NOMO-1 treated with DMSO at 0.1 percent for 48 hours (cell line): ENCODE data around the gene ZNF526.

Experiments
- DNase-seq: peaks from one replicate; lab custom pipeline; 2025; ENCODE audit not compliant: unreplicated experiment; lab: John Stamatoyannopoulos, UW

ZNF526 gene

DNA sequence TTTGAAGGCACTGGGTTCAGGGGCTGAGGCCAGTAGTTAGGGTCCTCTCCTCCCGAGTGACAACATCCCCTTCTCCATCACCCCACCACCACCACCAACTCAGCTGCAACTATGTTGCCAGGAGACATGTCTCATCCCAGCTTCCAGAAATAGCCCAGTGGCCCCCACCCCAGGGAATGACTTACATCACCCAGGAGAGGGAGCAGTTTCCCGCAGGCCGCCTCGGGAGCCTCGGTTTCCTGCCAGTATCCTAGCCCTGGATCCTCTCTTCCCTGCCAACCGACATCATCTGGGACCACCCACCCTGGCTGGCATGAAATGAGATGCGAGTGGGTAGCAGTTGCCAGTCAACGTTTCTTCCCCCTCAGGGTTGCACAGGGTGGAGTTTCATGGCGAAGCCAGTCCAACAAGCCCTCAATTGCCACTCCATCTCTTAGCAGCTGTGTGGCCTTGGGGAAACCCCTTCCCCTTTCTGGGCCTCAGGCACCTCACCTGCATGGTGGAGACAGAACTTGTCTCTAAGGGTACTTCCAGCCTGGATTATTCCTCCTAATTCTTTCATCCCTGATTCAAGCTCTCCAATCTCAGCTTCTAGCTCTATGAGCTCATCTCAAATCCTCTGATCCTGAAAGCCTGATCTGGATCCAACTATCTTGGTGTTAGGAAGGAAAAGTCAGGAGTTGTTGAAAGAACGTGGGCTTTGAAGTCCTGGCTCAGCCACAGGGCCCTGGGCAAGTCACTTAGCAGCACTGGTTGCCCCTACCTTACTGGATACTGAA is 26.2 kb downstream of the ZNF526 start:
- DNase-seq: no peak

DNA sequence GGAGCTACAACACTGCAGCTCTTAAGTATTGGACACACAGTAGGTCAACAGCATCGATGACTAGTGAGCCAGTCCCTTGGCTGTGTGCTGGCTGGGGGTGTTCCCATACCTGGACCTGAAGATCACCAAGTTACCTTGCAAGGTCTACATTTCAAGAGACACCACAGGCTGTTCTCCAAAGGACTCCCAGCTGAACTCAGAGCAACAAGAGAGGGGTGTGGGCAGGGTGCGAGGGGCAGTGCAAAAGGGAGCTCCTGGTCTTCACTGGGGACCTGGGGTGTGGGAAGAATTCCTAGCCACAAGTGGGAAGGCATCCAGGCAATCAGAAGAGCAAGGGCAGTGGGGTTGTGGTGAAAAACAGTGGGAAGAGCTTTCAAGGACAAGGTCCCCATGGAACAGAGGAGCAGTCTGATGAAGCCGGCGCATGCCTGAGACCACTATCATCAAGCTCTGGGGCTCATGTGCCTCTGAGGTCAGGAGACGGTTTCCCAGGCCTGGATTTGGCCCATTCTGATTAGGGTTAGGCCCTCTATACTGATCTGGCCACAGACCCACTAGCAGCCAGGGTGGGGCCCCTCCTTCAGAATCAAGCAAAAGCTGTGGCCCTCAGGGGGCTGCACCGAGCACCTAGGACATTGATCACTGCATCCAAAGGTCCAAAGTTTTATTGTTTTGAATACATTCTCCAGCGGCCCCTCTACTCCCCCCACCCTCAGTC is 27.0 kb downstream of the ZNF526 start:
- no peak for DNase-seq

DNA sequence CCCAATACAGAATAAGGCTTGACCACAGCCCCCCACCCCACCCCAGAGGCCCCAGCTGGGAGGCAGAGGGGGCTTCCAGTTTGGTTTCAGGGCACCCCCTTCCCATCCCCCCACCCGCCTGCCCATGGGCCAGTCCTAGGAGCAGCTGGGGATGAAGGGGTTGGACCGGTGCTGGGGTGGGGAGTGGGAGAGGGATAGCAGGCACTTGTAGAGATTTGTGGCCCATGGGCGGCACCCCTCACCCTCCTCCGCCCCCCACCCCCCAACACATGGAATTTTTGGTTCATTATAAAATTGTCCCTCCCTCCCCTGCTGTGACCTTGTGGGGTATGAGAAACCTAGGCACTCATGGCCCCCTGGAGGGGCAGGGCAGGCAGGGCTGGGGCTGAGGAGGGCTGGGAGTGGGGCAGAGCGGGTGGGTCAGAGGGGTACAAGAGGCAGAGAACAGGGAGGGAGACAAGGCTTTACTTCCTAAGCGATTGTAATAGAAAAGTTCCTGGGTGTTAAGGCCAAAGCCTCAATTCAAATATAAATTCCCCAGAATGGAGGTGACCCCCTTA is 27.6 kb downstream of the ZNF526 start:
- DNase-seq: no peak

DNA sequence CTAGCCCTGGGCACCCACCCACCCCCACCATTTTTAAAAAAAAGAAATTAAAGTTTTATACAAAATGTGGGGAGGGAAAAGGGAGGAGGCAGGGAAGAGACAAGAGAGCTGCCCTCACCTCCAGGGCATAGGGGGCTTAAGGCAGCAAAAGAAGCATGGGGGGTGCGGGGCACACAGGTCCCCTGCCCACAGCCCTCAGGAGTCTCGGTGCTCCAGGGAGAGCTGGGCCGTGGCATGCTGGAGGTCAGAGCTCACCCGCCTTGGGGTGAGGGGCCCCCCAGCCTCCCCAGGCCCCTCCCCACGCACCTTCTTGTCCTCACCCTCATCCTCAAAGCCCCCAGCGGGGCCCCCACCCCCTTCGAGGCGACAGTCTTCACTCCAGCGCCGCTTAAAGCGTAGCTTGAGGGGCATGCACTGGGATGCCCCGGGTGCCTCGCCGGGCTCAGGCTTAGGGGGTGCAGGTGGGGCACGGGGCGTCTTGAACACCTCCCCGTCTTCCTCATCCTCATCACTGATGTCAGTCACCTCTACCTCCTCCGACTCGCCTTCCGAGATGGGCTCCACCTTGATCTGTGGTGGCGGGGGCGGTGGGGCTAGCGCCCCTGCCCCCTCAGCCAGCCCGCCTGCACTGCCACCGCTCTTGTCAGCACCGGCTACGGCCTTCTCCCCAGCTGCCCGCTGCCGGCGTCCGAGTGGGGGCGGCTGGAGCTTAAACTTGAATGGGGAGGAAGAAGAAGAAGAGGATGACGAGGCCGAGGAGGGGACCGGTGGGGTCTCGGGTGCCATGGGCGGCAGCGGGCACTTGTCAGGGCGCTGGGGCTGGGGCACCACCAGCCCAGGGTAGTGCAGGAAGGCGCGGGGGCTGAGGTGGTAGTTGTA is 28.4 kb downstream of the ZNF526 start:
- DNase-seq: no peak

DNA sequence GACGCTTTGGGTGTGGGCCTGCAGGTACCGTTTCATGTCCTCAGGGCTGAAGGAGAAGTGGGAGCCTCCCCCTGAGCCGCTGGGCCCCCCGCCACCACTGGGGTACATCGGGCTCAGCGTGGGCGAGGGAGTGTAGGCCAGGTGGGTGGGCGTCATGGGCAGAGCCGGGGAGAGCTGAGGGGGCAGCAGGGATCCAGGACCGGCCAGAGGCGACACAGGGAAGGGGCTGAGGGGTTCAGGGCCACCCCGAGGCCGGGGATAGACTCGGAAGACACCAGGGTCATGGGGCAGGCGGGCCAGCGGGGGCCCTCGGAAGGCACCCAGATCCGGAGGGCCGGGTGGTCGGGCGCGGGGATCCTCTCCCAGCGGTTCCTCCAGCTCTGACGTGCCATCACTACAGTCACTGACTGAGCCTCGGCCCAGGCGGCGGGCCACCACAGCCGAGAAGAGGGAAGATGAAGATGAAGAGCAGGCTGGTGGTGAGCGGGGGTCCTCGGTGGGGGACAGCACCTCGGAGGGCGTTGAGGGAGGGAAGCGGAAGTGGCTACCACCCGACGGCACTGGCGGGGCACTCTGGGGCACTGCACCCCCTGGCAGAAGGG is 29.1 kb downstream of the ZNF526 start:
- DNase-seq: no peak

DNA sequence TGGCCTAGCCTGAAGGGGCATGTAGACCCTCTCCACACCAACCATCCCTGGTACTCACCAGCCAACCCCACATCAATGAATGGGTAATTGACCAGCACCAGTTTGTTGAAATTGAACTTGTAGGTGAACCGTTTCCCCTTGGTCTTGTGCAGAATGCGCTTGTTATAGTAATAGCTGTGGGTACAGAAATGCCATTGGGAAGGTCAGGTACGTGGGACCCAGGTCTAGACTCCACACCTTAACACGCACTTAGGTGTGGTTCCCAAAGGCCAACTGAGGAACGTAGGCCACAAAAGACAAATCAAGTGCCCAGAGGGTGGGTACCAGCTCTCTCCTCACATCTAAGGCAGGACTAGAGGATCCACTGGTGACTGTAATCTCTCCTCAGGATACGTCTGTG is 29.7 kb downstream of the ZNF526 start:
- DNase-seq: no peak

DNA sequence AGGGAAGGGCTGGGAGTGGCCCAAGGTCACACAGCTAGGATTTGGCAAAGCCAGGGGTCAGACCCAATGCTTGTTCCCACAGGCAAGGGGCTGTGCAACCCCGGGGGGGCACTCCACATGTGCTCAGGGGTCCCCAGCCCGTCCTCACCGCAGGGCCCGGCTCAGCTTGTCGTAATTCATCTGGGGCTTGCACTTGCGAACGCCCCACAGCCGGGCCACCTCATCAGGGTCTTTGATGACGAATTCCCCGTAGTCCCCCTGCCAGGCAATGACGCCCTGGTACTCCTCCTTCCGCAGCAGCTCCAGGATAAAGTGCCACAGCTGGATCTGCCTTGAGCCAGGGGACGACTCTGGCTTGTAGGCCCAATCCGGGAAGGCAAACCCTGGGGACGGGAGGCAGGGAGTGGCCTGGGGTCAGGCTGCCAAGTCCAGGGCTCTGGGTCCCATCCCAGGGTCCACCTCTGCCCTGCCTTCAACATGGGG is 30.1 kb downstream of the ZNF526 start:
- DNase-seq: no peak

DNA sequence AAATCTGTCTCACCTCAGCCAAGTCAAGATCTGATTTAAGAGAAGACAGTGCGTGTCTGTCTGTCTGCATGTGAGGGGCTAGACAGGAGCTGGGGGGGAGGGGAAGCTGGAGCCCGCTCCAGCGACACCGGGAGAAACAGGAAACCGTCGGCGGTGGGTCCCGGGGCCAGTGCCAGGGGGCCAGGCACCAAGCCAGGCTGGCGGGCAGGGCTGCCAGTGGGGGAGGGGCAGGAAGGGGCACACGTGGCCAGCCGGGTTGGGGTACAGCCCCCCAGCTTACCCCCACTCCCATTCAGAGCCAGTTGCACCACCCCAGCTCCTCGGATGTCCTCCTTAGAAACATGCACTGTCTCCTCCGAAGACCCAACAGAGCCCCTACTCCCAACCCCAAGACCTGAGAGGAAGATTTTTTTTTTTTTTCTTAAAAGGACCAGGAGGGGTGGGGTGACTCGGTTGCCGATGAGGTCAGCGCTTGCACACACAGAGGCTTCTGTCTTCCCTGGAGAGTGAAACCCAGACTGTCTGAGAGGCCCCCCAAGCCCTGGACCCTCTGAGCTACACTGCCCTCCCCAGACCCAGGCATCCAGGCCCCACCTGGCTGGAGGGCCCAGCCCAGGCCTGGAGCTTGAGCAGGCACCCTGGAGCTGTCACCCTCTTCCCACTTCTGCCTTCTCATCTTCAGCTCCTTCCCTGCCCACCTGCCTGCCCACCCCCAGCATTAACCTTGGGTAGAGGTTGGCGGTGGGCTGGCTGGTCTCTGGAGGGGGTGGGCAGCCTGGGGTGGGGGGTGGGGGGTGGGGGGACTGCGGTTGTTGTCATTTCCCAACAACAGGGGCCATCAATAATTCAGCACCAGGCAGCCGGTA is 30.8 kb downstream of the ZNF526 start:
- no peak for DNase-seq

DNA sequence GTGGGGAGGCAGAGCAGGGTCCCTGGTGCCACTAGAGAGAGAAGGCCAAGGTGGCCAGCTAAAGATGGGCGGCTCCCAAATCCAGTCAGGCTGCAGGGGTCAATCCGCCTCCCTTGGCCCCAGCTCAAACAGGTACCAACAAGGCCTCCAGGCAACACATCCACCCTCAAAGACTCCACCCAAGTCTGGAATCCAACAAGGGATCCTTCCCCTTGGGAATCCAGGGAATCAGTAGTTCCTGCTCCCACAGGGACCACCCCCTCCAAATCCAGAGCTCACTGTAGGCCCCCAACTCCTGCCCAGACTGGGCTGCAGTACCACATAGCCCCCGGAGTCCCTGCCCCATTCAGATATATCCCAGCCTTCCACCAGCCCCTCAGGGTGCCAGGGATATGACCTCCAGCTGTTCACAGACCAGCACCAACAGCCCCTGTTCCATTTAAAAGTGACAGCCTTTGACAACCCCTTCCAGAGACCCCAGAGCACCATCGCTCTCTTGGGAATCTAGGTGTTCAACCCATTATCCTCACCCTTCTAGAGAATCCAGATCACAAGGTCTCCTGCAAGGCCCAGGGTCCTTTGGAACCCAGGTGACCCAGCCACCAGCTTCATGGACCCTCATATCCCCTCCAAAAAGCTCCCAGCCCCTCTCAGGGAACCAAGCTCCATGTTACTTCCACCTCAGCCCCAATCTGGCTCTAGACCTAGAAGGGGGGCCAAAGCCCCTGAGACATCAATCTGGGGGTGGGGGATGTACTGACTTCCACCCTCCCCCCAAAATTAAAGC is 31.7 kb downstream of the ZNF526 start:
- no peak for DNase-seq

DNA sequence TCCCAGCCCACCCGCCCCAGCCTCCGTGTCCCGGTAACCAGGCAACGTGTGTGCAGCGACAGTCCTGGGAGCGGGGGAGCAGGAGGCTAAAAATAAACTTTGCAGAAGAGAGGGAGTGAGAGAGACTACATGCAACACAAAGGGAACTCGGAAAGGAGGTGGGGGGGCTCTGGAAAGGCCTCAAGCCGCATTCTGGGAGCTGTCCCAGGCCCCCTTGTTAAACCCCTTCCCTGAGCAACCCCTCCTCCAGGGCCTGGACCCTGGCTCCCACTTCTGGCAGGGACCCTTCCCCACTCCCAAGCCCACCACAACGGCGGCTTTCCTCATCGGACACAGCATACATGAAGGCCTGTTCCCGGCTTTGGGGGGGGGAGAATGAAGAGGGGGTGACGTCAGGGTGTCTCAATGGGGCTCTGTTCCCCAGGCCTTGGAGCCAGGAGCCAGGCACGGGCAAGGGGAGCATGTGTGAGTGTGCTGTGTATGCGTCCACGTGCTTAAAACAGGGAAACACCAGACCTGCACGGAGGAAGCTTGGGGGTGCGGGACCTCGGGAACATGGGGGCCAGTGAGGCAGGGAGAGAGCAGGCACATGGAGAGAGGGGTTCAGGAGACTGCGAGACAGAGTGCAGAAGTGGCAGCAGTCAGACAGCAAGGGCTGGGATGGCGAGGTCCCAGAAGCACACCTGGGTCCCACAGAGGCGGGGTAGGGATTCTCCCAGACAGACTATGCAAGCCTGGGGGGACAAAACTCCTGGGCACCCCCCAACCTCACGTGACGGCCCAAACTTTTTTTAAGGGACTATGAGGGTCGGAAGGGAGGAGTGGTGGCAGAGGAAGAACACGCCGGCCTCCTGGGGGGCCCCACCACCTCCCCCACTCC is 32.5 kb downstream of the ZNF526 start:
- peak; percentile 14 for DNase-seq

DNA sequence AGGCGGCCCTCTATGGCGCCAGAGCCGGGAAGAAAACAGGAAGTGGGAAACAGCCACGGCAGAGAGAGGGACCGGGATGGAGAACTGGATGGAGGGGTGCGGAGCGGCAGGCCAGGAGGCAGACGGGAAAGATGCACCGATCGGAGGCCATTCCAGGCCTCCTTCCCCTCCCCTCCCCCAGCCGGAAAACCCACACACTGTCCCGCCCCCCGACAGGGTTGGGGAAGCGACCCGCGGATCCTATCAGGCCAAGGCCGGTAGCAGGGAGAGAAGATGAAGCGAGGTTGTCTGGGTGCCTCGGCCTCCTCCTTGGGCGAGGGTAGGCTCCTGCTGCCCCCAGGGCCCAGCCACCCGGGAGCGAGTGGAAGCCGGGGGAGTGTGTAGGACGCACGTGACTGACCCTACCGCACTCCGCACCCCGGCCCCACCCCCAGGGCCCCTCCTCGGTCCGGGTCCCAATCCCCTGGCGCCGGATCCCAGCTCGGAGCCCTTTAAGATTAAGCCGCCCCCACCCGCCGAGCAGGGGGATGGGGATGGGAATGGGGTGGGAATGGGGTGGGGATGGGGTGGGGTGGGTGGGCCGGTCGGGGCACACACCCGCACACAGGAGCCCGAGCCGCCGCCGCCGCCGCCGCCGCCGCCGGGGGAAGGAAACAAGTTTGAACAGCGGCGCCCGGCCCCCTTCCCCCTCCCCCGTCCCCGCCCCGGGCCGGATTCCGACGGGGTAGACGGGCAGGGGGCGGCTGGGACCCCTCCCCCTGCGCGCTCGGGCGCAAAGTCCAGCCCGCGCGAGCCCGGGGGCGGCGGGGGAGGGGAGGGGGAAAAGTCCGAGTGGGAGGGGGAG is 33.4 kb downstream of the ZNF526 start:
- DNase-seq: peak; percentile 54

DNA sequence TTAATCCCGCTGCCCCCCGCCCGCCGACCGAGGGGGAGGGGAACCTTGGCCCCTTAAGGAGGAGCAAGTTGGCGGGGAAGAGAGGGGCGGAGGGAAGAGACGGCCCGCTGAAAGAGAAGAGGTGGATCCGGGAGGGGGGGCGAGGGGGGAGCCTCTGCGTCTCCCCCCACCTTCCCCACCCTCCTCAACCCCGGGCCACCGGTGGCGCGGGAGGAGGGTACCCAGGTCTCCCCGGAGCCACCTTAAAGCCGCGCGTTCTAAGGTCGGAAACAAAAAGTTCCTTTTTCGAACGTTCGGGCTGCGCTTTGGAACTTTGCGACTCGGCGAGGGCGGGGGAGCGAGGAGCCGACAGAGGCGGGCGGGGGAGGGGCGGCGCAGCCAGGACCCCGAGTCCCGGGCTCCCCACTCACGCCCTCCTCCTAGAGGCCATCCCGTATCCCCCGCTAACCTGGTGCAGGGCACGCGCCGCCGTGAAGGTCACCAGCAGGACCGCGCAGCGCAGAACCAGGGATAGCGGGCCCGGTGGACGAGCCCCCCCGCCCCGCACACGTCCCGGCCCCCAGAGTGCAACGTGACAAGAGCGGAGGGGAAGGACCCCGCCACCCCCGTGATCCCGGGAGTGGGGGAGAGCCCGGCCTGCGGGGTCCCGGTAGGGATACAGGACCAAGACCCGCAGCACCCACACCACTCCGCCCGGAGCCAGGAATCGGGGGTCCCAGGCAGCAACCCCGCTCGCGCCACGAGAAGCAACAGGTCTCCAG is 34.2 kb downstream of the ZNF526 start:
- DNase-seq: peak; percentile 67

DNA sequence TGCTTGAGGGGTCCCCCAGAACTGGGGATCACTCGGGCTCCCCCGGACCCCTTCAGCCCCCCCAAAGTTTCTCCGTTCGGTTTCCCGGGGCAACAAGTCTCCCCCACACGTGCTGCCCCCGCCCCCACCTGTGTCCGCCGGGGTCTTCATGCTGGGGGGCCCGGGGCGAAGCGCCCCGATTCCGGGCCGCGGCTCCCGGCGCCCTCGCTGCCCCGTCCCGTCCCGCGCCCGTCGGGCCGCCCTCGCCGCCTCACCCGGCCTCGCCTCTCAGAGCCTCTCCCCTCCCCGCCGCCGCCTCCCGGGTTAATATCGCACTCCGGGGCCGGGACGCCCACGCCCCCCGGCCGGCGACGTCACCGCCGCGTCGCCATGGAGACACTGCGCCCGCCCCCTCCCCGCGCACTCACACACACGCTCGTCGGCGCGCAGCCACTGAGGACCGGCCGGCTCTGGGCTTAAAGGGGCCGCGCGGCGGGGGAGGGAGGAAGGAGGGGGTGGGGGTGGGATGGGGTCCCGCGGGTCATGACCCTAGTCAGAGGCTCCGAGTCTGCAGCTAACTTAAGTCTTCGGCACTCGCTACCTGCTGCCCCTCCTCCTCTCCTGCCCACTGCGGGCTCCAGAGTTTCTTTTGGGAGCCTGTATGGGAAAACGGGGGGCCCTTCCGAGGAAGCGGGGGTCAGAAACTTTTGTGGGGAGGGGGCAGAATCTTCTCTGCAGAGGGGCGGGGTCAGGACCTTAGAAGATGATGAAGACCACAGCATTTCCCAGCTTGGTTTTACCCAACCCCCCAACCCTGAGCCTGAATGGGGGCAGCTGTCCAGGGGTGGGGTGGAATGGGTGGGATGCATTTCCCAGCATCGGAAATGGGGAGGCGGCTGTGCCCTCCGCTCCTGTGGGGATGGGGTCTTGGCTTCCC is 35.0 kb downstream of the ZNF526 start, which contains the start of gene ERF:
Gene ERF (minus strand): TSS at position 279 of the 916 bp plus-strand sequence. CDS start 129 bp downstream, at position 150.
- DNase-seq: peak; percentile 78

DNA sequence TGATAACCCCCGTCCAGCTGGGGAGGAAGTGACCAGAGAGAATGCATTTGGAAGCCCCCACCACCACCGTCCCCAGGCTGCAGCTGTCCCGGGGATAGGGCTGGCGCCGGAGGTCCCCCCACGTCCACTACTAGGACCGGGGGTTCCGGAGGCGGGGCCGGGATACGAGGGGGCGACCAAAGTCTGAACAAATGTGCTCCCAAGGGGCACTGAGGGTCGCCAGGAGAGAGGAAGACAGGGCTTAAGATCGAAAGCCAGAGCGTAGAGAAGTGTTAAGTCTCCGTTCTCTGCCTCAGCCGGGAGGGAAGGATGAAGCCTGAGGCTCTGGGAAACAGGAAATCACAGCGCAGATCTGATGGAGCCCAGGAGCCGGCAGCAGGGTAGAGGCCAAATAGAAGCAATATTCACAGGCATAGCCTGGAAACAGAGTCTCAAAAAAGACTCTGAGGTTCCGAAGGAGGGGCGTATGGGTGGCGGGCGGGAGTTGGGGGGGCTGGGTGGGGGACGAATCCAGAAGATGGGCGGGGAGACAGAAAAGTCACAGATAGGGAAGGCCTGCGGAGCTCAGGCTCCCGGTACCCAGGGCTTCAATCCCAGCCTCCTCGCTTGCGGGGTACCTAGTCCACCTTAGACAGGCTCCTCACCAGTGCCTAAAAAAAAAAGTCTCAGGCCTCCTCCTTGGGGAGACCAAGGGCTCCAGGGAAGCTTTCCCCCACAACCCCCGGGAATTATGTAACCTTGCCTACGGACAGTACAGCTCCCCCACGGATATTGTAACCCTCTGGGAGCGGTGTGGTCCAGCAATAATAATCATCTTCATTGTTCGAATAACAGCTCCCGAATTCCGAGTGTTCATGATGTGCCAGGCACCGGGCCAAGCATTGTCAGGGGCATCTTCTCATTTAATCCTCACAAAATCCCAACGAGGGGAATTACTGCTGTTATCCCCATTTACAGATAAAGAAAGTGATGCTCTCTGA is 35.9 kb downstream of the ZNF526 start:
- peak; percentile 15 for DNase-seq
